GM06990 (cell line): ENCODE results near the gene STXBP4.
A peak's percentile ranks its signal among the peaks of the same experiment; 100 is the strongest.

Source experiments
- DNase-seq: peaks from one replicate; pipeline ENCODE4 v3.0.0-alpha.2; 2011; ENCODE audit not compliant: insufficient read length; ENCODE audit errors: extremely low read depth
- H3K27me3 ChIP-seq: replicated peaks from 2 replicates; pipeline ENCODE4 v1.6.0; 2011; ENCODE audit warnings: low read length; ENCODE audit not compliant: control insufficient read depth, insufficient read depth
- H3K36me3 ChIP-seq: 2 replicates; pipeline ENCODE4 v1.5.1; 2011; ENCODE audit warnings: low read length; ENCODE audit not compliant: control insufficient read depth, insufficient read depth
- H3K4me3 ChIP-seq: replicated peaks from 2 replicates; pipeline ENCODE4 v1.5.1; 2011; ENCODE audit warnings: low read depth, mild to moderate bottlenecking, control low read depth, low read length
- CTCF ChIP-seq: IDR thresholded peaks from 2 replicates; pipeline ENCODE4 v1.5.1; 2011; ENCODE audit warnings: low read length, control low read depth, mild to moderate bottlenecking, inconsistent platforms; ENCODE audit not compliant: insufficient read depth, poor library complexity, severe bottlenecking

STXBP4 gene

GRCh38 chr17:55175788-55176427, 207.3 kb downstream of the STXBP4 start:
- no peak for DNase-seq
- no peaks in the 10 kb centered on the region for H3K36me3 ChIP-seq
- no peaks in the 10 kb centered on the region for H3K27me3 ChIP-seq
- no peak overlapping the region for H3K4me3 ChIP-seq
- TF ChIP-seq CTCF: no peak

DNA sequence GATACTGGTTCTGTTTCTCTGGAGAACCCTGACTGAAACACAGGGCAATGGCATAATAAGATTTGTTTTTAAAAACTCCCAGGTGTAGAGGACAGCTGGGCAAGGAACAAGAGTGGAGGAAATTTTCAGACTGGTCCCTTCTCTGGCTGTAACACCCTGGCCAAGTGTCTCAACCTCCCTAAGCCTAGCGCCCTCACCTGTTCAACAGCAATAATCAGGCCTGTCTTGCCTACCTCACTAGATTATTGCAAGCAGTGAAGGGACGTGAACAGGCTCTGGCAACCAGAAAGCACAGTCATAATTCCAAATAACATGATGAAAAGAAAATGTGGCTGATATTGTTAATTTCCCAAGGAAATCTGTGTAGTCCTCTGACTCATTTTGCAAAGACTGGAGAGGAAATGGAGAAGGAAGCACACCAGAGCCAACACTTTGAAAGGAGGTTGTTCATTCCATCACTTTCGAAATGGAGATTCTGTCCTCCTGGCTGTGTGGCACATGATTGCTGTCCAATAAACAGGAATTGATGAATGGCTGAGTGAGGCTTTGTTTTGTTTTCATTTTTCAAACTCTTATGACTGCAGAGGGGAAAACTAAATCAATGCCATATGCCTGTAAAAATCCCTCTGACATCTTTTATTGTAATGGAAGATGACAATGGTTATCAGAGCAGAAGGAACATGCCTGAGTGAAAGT, 208.7 kb downstream of the STXBP4 start:
- Histone ChIP-seq H3K27me3 (no peaks in the 10 kb centered on the region), H3K4me3 (no peak overlapping the region), H3K36me3 (no peaks in the 10 kb centered on the region)
- no peak for DNase-seq
- peak; percentile 38 for TF ChIP-seq CTCF

DNA sequence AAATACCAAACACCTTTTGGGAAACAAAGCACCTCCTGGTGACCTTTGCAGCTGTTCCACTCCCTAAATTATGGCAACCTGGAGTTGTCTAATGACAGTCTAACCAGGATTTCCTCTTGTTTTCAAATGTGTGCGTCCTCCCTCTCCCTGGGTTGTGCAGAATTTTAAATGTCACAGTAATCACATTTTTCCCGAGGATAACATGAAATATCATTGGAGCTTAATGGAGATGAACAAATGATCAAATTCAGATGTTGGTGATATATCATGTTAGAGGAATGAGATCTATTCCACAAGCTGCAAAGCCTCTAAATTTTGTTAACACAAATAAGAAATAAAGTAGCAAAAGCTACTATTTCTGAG, 209.3 kb downstream of the STXBP4 start:
- no peak for DNase-seq
- TF ChIP-seq CTCF: no peak
- H3K4me3 ChIP-seq: no peak overlapping the region
- H3K36me3 ChIP-seq: no peaks in the 10 kb centered on the region
- no peaks in the 10 kb centered on the region for H3K27me3 ChIP-seq

DNA sequence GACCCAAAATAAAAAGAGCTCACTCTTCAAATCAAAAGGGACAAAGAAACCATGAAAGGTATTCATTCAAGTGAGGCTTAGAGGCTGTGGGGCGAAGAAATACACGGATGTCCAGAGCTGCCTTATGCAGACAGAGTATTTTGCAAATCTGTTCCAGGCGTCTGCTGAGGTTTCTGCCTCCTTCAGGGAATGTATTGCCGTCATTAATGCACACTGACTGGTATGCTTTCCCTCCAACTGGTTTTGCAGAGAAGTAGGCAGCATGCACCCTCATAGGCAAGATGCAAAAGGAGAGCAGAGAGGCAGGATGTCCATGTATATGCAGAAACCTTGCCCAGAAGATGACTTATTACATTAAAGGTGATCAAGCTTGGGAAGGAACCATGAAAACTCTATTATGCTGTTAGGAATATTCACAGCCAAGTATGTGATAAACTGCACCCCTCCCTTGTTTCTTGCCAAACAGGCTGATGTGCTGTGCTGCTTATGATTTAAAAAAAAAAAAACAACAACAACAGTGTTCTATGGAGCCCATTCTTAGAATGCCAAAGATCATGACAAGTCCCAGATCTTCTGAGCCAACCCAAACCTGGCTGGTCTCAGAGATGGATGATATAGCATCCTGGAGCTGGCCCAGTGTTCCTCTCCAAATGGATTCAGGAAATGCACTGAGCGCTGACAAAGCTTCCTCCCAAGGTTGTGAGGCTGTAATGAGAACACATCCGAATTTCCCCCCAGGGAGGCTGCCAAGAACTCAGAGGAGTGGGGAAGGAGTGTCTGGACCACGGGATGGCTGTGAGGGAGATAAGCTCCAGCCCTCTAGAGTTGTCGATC, 218.6 kb downstream of the STXBP4 start:
- Histone ChIP-seq H3K4me3 (no peak overlapping the region), H3K27me3 (no peaks in the 10 kb centered on the region), H3K36me3 (no peaks in the 10 kb centered on the region)
- TF ChIP-seq CTCF: no peak
- DNase-seq: no peak

DNA sequence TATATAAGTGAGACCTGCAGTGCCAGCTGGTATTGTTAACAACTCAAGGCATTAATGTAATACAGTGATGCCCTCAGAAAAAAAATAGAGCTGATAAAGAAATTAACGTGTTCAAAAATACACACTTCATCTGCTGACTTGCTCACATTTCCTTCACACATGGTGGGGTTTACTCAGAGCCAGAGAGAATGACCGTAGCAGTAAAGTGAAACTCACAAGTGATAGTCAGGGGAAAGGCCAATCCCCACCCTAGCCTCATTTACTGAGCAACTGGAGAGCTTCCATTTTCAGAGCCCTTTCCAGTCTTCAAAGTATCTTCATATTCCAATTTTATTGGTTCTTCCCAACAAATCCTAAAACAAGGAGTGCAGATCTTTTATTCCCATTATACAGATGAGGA, 222.2 kb downstream of the STXBP4 start:
- DNase-seq: no peak
- Histone ChIP-seq H3K4me3 (no peak overlapping the region), H3K36me3 (no peaks in the 10 kb centered on the region), H3K27me3 (no peaks in the 10 kb centered on the region)
- no peak for TF ChIP-seq CTCF
